Peyer's patch (tissue), 4 donors: ENCODE measurements around the gene TRIM24.

ENCODE experiments used
- POLR2A ChIP-seq, 2 donors: fragments of 450-650 bp; IDR thresholded peaks; one replicate each; pipeline ENCODE4 v1.5.1; 2017; ENCODE audit warnings: antibody characterized with exemption in 2 of 2, mild to moderate bottlenecking in 2 of 2, moderate library complexity in 2 of 2
- TF ChIP-seq, protein P1 (sequence below), 6 experiments: fragments of 450-650 bp in 4 of 6; fragments of 200-600 bp in 2 of 6; sonication (generic) in 1 of 6; IDR thresholded peaks; one replicate each; pipeline ENCODE4 v1.5.1; 2017 to 2019; ENCODE audit warnings: antibody characterized with exemption in 6 of 6, mild to moderate bottlenecking in 3 of 6, moderate library complexity in 1 of 6

DNA sequence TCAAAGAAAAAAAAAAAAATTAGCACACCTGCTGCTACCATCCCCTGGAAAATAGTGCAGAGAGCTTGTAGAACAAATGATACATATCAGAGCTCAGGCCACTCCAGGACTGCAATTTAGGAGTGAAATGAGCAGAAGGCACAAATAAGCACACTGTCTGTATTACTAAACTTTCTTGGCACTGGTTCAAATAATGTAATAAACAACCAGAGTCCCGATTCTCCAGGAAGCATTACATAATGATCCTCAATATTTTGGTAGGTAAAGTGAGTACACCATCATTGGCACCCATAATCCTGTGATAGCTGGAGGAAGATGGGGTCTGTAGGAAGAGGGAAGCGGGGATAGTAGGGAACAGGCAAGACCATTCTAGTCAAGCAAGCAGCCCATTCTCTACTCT is 166.8 kb downstream of the TRIM24 start:
- TF ChIP-seq, protein P1, sequence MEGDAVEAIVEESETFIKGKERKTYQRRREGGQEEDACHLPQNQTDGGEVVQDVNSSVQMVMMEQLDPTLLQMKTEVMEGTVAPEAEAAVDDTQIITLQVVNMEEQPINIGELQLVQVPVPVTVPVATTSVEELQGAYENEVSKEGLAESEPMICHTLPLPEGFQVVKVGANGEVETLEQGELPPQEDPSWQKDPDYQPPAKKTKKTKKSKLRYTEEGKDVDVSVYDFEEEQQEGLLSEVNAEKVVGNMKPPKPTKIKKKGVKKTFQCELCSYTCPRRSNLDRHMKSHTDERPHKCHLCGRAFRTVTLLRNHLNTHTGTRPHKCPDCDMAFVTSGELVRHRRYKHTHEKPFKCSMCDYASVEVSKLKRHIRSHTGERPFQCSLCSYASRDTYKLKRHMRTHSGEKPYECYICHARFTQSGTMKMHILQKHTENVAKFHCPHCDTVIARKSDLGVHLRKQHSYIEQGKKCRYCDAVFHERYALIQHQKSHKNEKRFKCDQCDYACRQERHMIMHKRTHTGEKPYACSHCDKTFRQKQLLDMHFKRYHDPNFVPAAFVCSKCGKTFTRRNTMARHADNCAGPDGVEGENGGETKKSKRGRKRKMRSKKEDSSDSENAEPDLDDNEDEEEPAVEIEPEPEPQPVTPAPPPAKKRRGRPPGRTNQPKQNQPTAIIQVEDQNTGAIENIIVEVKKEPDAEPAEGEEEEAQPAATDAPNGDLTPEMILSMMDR (IDR thresholded peaks at IDR 0.05), result no peak
- TF ChIP-seq POLR2A (IDR thresholded peaks at IDR 0.05), result no peak
